Esophagus squamous epithelium (tissue), 4 donors: Measurements from ENCODE around the gene NUDT21.

Experiments used
- CTCF ChIP-seq, 6 experiments: fragments of 450-650 bp in 4 of 6; fragments of 200-600 bp in 2 of 6; sonication (generic) in 2 of 6; IDR thresholded peaks; one replicate each; pipeline ENCODE4 v1.5.1; 2016 to 2019; ENCODE audit warnings: antibody characterized with exemption in 6 of 6, mild to moderate bottlenecking in 4 of 6, moderate library complexity in 4 of 6
- POLR2A ChIP-seq, 4 donors: fragments of 450-650 bp; IDR thresholded peaks; one replicate each; pipeline ENCODE4 v1.6.1; 2017; ENCODE audit warnings: antibody characterized with exemption in 4 of 4, mild to moderate bottlenecking in 4 of 4, moderate library complexity in 3 of 4

DNA sequence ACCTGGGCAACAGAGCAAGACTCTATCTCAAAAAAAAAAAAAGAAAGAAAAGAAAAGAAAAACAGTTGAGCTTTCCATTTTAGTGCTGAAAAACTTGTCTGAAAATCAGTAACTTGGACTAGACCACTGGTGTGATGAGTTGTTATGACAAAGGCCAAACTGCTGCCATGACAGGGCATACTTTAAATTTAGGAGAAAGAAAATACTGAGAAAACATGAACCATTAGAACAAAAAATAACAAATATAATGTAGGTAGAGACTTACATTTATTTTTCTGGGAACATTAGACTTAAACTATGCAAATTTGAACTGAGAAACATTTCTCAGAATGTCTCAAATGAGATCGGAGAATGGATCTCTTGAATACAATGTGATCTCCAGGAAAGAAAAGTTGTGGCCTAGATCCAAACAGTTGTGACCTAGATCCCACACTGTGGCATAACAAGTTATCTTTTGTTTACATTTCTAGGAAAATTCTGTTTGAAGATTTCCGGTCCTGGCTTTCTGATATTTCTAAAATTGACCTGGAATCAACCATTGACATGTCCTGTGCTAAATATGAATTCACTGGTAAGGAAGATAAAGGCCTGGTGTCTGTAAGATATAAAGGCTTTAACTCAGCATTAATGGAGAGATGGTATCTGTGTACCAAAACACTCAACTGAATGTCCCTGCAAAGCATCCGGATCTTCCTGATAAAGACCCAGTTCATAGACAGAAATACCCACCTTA is 11.1 kb upstream of the NUDT21 start:
- TF ChIP-seq CTCF (IDR thresholded peaks at IDR 0.05) (no peak), POLR2A (IDR thresholded peaks at IDR 0.05) (no peak)
